Fibroblast of pulmonary artery (primary cell): Measurements from ENCODE around the gene PTPRT.

Source experiments
- DNase-seq: peaks from one replicate; pipeline ENCODE4 v3.0.0-alpha.2; 2010; ENCODE audit warnings: low read depth
- H3K4me3 ChIP-seq: replicated peaks from 2 replicates; pipeline ENCODE4 v1.5.1; 2011; ENCODE audit warnings: low read depth, mild to moderate bottlenecking, control low read depth, low read length, moderate library complexity
- TF ChIP-seq, protein P1 (sequence below): IDR thresholded peaks from 2 replicates; pipeline ENCODE4 v1.5.1; 2011; ENCODE audit warnings: mild to moderate bottlenecking, control low read depth, low read length, inconsistent platforms; ENCODE audit errors: missing control alignments

The PTPRT gene

GRCh38 chr20:42646250-42646649 is 543.5 kb downstream of the PTPRT start:
- no peak overlapping the region for H3K4me3 ChIP-seq
- TF ChIP-seq, protein P1, sequence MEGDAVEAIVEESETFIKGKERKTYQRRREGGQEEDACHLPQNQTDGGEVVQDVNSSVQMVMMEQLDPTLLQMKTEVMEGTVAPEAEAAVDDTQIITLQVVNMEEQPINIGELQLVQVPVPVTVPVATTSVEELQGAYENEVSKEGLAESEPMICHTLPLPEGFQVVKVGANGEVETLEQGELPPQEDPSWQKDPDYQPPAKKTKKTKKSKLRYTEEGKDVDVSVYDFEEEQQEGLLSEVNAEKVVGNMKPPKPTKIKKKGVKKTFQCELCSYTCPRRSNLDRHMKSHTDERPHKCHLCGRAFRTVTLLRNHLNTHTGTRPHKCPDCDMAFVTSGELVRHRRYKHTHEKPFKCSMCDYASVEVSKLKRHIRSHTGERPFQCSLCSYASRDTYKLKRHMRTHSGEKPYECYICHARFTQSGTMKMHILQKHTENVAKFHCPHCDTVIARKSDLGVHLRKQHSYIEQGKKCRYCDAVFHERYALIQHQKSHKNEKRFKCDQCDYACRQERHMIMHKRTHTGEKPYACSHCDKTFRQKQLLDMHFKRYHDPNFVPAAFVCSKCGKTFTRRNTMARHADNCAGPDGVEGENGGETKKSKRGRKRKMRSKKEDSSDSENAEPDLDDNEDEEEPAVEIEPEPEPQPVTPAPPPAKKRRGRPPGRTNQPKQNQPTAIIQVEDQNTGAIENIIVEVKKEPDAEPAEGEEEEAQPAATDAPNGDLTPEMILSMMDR: no peak
- DNase-seq: no peak

DNA sequence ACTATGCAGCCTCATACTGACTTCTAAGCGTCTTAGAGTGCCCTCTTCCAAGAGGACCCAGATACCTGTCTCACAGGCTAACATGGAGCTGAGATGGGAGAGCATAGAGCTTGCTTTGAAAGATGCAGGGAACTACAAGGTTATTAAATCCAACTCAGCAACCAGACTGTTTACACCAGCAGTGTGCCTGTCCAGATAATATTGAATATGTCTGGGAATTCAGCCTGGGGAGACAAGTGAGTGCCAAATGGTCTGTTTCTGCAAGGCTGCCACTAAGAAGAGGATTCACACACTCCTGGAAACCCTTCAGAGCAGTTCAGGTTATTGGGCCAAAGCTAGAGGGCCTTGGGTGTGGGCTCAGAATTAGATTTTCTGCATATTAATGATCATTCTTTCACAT is 547.8 kb downstream of the PTPRT start:
- DNase-seq: no peak
- TF ChIP-seq, protein P1: no peak
- no peak overlapping the region for H3K4me3 ChIP-seq

DNA sequence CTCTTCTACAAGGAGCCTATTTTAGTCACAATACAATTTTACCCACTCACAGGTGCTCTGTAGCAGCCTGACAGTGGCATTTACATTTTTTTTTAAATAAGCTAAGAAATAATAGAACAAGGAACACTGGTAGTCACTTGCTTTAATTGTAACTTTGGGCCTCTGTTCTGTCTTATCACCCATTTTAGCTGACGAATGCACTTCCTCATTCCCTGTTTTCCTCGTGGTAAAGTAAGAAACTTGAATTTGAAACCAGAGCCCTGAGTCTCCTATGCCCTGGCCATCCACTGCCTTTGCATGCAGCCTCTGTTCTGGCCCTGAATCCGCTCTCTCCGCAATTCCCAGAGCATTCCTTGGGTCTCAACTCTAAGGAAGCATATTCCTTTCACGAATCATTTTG is 550.6 kb downstream of the PTPRT start:
- H3K4me3 ChIP-seq: no peak overlapping the region
- no peak for DNase-seq
- TF ChIP-seq, protein P1: no peak

- DNase-seq: no peak
- TF ChIP-seq, protein P1: no peak
- H3K4me3 ChIP-seq: no peak overlapping the region
Measured at GRCh38 chr20:42635699-42636411, 553.9 kb downstream of the PTPRT start.

DNA sequence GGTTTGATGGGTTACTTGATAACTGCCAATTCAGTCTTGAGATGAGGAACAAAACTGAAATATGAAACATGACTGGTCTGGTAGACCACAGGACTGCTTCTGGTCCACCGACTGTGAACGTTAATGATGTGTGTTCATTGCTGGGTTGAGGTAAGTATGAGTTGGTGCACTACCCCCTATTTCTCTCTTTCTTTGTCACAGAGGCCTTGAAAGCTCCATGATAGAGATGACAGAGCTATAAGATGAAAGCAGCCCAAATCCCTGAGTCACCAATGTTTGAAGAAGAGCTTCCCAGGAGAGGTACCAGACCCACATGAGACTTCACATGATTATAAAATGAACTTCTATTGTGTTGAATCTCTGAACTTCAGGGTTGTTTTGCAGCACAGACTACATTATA is 555.5 kb downstream of the PTPRT start:
- H3K4me3 ChIP-seq: no peak overlapping the region
- DNase-seq: no peak
- TF ChIP-seq, protein P1: no peak

DNA sequence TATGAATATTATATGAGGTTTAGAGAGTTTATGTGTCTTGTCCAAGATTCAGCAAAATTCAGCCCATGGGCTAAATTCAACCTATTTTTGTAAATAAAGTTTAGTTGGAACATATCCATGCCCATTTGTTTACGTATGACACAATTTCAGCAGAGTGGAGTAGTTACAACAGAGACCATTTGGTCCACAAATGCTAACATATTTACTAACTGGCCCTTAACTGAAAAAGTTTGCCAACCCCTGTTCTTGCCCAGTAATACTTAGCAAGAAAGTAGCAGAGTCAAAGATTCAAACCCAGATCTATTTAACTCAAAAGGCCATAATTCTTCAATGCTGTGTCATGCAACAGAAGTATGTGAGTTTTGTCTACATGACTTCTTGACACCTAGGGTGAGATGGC is 561.0 kb downstream of the PTPRT start:
- no peak for DNase-seq
- no peak overlapping the region for H3K4me3 ChIP-seq
- TF ChIP-seq, protein P1: no peak

GRCh38 chr20:42613076-42613475 is 576.6 kb downstream of the PTPRT start:
- no peak overlapping the region for H3K4me3 ChIP-seq
- TF ChIP-seq, protein P1: no peak
- no peak for DNase-seq
